Glutamatergic neuron (in vitro differentiated cells): ENCODE data around the gene CDC25C. TPM values are rescaled to one million over a fixed set of nuclear protein-coding genes. Genes with fewer than 3 reads are reported as not detected.

Experiments
- DNase-seq: peaks from one replicate; pipeline ENCODE4 v3.0.0; 2022
- H3K27ac Mint-ChIP-seq: one replicate; pipeline ENCODE4 v1.8.0; 2020; ENCODE audit warnings: mild to moderate bottlenecking, mixed read lengths, inconsistent platforms; ENCODE audit not compliant: unreplicated experiment
- H3K27me3 Mint-ChIP-seq: one replicate; pipeline ENCODE4 v1.8.0; 2020; ENCODE audit warnings: mild to moderate bottlenecking, moderate library complexity, mixed read lengths, inconsistent platforms; ENCODE audit not compliant: unreplicated experiment
- H3K36me3 Mint-ChIP-seq: one replicate; pipeline ENCODE4 v1.8.0; 2020; ENCODE audit warnings: mild to moderate bottlenecking, mixed read lengths, inconsistent platforms; ENCODE audit not compliant: unreplicated experiment
- H3K4me1 Mint-ChIP-seq: one replicate; pipeline ENCODE4 v1.8.0; 2020; ENCODE audit warnings: mild to moderate bottlenecking, low read depth, mixed read lengths, inconsistent platforms; ENCODE audit not compliant: unreplicated experiment
- H3K4me3 Mint-ChIP-seq: one replicate; pipeline ENCODE4 v1.8.0; 2020; ENCODE audit warnings: mild to moderate bottlenecking, mixed read lengths, inconsistent platforms; ENCODE audit not compliant: unreplicated experiment
- H3K9me3 Mint-ChIP-seq: one replicate; pipeline ENCODE4 v1.8.0; 2020; ENCODE audit warnings: mild to moderate bottlenecking, moderate library complexity, mixed read lengths, inconsistent platforms; ENCODE audit not compliant: unreplicated experiment
- total RNA-seq: library from RNA; stranded (reverse); fragmentation: NEBNext Ultra II Directional; extraction: Animal tissue kit (Norgen Biotek cat#: 25700); gene quantifications from one replicate; pipeline ENCODE4 v1.2.1, GENCODE V29; 2021; ENCODE audit not compliant: unreplicated experiment
- TF ChIP-seq, protein P1 (sequence below): fragments of 200-600 bp; sonication (generic); IDR thresholded peaks from one replicate; pipeline ENCODE4 v1.5.0; 2021; ENCODE audit not compliant: partially characterized antibody, unreplicated experiment

Gene CDC25C
- total RNA-seq, 1 donor from 2014 or later, result 3.2 TPM

DNA sequence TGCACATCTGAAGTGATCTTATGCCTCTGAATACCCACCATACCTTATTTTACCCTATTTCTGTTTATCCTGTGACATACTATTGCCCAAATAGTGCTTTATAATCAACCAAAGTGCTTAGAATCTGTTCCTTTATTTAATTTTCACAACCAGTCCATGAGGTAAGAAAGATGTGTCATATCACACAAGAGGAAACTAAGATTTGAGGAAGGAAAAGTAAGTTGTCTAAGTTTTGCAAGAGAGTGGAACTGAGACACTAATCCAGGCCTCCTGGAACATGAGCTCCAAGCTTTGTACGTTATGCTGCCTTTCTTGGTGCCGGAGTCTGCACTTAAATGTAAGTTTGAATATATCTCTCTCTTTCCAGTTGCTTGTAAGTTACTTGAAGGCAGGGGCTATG is 38.1 kb upstream of the CDC25C start:
- H3K9me3 Mint-ChIP-seq, result no peaks in the 10 kb centered on the region
- no peaks in the 10 kb centered on the region for H3K4me1 Mint-ChIP-seq
- H3K27ac Mint-ChIP-seq, result no peak overlapping the region
- H3K36me3 Mint-ChIP-seq, result no peaks in the 10 kb centered on the region
- H3K4me3 Mint-ChIP-seq, result no peak overlapping the region
- TF ChIP-seq, protein P1, sequence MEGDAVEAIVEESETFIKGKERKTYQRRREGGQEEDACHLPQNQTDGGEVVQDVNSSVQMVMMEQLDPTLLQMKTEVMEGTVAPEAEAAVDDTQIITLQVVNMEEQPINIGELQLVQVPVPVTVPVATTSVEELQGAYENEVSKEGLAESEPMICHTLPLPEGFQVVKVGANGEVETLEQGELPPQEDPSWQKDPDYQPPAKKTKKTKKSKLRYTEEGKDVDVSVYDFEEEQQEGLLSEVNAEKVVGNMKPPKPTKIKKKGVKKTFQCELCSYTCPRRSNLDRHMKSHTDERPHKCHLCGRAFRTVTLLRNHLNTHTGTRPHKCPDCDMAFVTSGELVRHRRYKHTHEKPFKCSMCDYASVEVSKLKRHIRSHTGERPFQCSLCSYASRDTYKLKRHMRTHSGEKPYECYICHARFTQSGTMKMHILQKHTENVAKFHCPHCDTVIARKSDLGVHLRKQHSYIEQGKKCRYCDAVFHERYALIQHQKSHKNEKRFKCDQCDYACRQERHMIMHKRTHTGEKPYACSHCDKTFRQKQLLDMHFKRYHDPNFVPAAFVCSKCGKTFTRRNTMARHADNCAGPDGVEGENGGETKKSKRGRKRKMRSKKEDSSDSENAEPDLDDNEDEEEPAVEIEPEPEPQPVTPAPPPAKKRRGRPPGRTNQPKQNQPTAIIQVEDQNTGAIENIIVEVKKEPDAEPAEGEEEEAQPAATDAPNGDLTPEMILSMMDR, result no peak
- H3K27me3 Mint-ChIP-seq, result no peaks in the 10 kb centered on the region
- no peak for DNase-seq

DNA sequence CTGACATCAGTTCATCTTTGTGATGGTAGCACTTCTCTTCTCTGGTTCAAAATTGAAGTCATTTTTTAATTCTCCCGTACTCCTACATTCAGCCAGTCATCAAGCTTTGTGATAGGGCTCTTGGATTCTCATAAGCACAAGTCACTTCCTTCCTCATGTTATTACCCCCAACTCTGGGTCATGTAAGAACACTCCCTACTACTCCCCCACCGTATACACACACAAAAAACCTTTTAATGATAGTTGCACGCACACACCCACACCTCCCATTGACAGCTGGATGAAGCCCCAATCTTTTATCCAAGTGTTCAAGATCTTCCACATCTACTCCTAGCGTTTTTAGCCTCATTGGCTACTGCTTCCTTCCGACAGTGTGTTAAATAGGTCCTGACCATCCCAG is 37.7 kb upstream of the CDC25C start:
- Mint-ChIP-seq H3K9me3 (no peaks in the 10 kb centered on the region), H3K27ac (no peak overlapping the region), H3K4me1 (no peaks in the 10 kb centered on the region), H3K27me3 (no peaks in the 10 kb centered on the region), H3K36me3 (no peaks in the 10 kb centered on the region), H3K4me3 (no peak overlapping the region)
- no peak for DNase-seq
- TF ChIP-seq, protein P1, result no peak

GRCh38 chr5:138366632-138367382 is 35.2 kb upstream of the CDC25C start:
- Mint-ChIP-seq H3K27ac (no peak overlapping the region), H3K4me1 (no peaks in the 10 kb centered on the region), H3K36me3 (no peaks in the 10 kb centered on the region), H3K9me3 (no peaks in the 10 kb centered on the region), H3K4me3 (no peak overlapping the region), H3K27me3 (no peaks in the 10 kb centered on the region)
- DNase-seq, result no peak
- TF ChIP-seq, protein P1, result no peak

GRCh38 chr5:138364576-138364975 is 33.0 kb upstream of the CDC25C start:
- Mint-ChIP-seq H3K27ac (no peak overlapping the region), H3K4me1 (peaks cover 1% of the 10 kb centered on the region), H3K4me3 (no peak overlapping the region), H3K9me3 (no peaks in the 10 kb centered on the region), H3K27me3 (no peaks in the 10 kb centered on the region), H3K36me3 (no peaks in the 10 kb centered on the region)
- DNase-seq, result no peak
- TF ChIP-seq, protein P1, result no peak

DNA sequence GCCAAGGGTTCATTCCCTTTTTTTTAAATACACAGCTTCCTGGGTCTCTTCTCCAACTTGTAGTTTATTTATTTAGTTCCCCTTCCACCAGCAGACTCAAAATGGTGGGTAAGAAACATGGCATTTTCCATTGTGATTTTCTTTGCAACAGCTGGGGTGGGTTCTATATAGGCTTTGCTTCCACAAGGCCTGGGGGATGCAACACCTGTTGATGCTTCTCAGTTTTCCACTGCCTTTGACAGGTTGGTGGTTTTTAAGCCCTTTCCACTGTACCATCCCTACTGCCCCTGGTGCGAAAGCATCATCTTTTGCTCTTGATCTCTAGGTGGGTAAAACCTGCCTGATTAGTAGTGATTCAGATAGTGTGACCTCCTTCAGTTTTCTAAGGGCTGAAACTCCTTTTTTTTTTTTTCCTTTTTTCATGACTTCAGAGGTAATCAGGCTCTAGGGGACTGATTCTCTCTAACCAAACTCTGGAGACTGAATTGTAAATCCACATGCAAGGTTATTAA is 29.4 kb upstream of the CDC25C start:
- Mint-ChIP-seq H3K9me3 (no peaks in the 10 kb centered on the region), H3K27me3 (no peaks in the 10 kb centered on the region), H3K27ac (no peak overlapping the region), H3K4me3 (no peak overlapping the region), H3K4me1 (peaks cover 1% of the 10 kb centered on the region), H3K36me3 (no peaks in the 10 kb centered on the region)
- TF ChIP-seq, protein P1, result no peak
- no peak for DNase-seq
